Activated CD4-positive, alpha-beta T cell treated with anti-CD3 and anti-CD28 coated beads for 36 hours (primary cell): ENCODE measurements around the gene HNRNPL. TPM values are rescaled to one million over a fixed set of nuclear protein-coding genes. Genes with fewer than 3 reads are reported as not detected.

Source experiments
- ATAC-seq: fragments of 200-7000 bp; cut with Tn5 transposase; one replicate; pipeline ENCODE4 v1.10.0; 2021; ENCODE audit warnings: mild to moderate bottlenecking, moderate library complexity
- CTCF ChIA-PET: fragments of 350-600 bp; sonication (Branson Sonifier 250); formaldehyde crosslinking; loops from one replicate; lab custom pipeline; 2021; ENCODE audit warnings: antibody characterized with exemption; lab: Charles Lee
- POLR2A ChIA-PET: fragments of 350-600 bp; sonication (Branson Sonifier 250); formaldehyde crosslinking; loops from one replicate; lab custom pipeline; 2021; ENCODE audit warnings: antibody characterized with exemption, inconsistent platforms; lab: Charles Lee
- DNase-seq: peaks from one replicate; pipeline ENCODE4 v3.0.0-alpha.2; 2020
- H3K27ac Mint-ChIP-seq: one replicate; pipeline ENCODE4 v1.8.0; 2021; ENCODE audit warnings: mixed read lengths
- H3K27me3 Mint-ChIP-seq: one replicate; pipeline ENCODE4 v1.8.0; 2021; ENCODE audit warnings: mixed read lengths
- H3K36me3 Mint-ChIP-seq: one replicate; pipeline ENCODE4 v1.8.0; 2021; ENCODE audit warnings: low read depth, mixed read lengths
- H3K4me1 Mint-ChIP-seq: one replicate; pipeline ENCODE4 v1.8.0; 2021; ENCODE audit warnings: mixed read lengths
- H3K4me3 Mint-ChIP-seq: one replicate; pipeline ENCODE4 v1.8.0; 2021; ENCODE audit warnings: mild to moderate bottlenecking, moderate library complexity, mixed read lengths
- H3K9me3 Mint-ChIP-seq: one replicate; pipeline ENCODE4 v1.8.0; 2021; ENCODE audit warnings: low read depth, mixed read lengths
- intact Hi-C, 2 experiments: fragments of 100-400 bp; cut with DNase I in 1 of 2; cut with micrococcal nuclease in 1 of 2; formaldehyde crosslinking; loops; one replicate each; pipeline versions ENCODE4 v1.14.2 to v1.15.1; 2022 to 2024; cut with DNase I, micrococcal nuclease
- total RNA-seq, 2 experiments: library from RNA; stranded (reverse); gene quantifications; one replicate each; pipeline ENCODE4 v1.2.3, GENCODE V29; 2021

HNRNPL gene
- total RNA-seq, 2 experiments from 2014 or later, result 714 to 722 TPM

- H3K9me3 Mint-ChIP-seq, result no peaks in the 10 kb centered on the region
- POLR2A ChIA-PET, result interaction anchor here (1.0 to 1.9 kb wide), 3 partner anchors 8 to 84 kb away, joined by 3 to 7 read pairs (median 4); partner anchors contain the start of genes MRPS12 and SARS2
These were observed 3.7 kb downstream of the HNRNPL start for GRCh38 chr19:38846097-38846496.

DNA sequence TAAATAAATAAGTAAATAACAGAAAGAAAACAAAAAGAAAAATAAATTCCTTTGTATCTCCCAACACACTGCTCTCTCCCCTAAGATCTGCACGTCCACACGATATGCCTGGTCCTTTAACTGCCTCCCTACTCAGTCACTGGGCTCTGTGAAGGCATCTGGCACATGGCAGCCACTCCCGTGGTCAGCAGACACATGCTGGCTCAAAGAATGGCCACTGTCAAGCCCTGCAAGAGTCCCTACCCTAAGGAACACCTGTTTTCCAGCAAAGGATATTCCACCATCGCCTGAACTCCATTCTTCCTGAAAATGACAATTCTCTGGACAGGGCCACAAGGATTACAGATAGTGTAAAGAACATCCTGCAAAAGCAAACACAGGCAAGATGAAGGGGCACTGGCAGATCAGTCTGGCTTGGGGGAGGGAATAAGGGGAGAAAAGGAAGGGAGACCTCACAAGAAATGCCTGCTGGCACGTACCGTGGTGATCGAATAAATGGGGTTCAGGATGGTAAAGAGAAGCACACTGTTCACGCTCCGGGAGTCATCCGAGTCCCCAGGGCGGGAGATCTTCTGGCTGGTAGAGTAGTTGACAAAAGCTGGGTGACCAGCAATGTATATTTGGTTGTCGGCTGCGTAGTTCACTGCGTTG is 4.3 kb downstream of the HNRNPL start:
- Mint-ChIP-seq H3K4me1 (peaks cover 79% of the 10 kb centered on the region), H3K4me3 (no peak overlapping the region), H3K27me3 (no peaks in the 10 kb centered on the region), H3K27ac (peak overlapping the region; percentile 67), H3K9me3 (no peaks in the 10 kb centered on the region), H3K36me3 (peaks cover 85% of the 10 kb centered on the region)
- POLR2A ChIA-PET, result interaction anchor here (0.8 to 1.8 kb wide), 3 partner anchors 9 to 85 kb away, joined by 3 to 4 read pairs (median 3); partner anchors contain the start of genes MRPS12 and SARS2
- CTCF ChIA-PET, result interaction anchor here (1.1 kb wide), 1 partner anchor 11 kb away, joined by 4 read pairs; no protein-coding TSS in a partner anchor
- ATAC-seq (no peak), DNase-seq (no peak)
- intact Hi-C loops, result no loop called here

More at GRCh38 chr19:38846097-38846496, 3.7 kb downstream of the HNRNPL start:
- intact Hi-C loops, result no loop called here
- H3K27me3 Mint-ChIP-seq, result no peaks in the 10 kb centered on the region
- peak overlapping the region; percentile 67 for H3K27ac Mint-ChIP-seq
- no peak for ATAC-seq
- H3K36me3 Mint-ChIP-seq, result peaks cover 79% of the 10 kb centered on the region
- H3K4me1 Mint-ChIP-seq, result peaks cover 73% of the 10 kb centered on the region
- H3K4me3 Mint-ChIP-seq, result no peak overlapping the region
- CTCF ChIA-PET, result interaction anchor here (0.5 to 1.1 kb wide), 3 partner anchors 12 to 42 kb away, joined by 3 to 5 read pairs (median 4); no protein-coding TSS in a partner anchor
- DNase-seq, result no peak

DNA sequence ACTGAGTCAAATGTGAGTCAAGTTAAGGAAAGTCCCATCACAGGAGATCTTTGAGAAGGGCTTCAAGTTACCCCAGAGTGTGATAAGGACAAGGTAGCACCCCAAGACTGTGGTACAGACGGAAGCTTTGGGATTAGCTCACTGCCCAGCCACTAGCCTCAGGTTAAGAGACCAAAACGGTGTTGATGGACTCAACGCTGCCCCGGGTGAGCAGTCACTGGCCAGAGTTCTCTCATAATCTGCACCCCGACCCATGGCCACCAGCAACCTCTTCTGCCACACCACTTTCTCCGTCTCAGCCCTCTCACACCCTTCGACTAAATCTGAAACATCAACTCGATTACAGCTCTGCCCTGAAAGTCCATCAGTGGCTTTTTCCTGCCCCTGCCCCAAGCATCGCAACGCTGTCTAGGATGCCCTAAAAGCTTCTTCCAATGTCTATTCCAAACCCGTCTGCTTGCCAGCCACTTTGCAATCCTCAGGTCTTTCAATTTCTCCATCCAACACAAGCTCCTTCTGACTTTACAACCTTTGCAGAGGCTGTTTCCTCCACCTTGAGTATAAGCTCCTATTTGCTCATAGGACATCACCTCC is 5.6 kb downstream of the HNRNPL start:
- H3K4me1 Mint-ChIP-seq, result peaks cover 92% of the 10 kb centered on the region
- H3K27me3 Mint-ChIP-seq, result no peaks in the 10 kb centered on the region
- DNase-seq (no peak), ATAC-seq (no peak)
- H3K4me3 Mint-ChIP-seq, result no peak overlapping the region
- H3K27ac Mint-ChIP-seq, result peak overlapping the region; percentile 98
- H3K9me3 Mint-ChIP-seq, result no peaks in the 10 kb centered on the region
- ChIA-PET POLR2A (interaction anchor here (0.6 to 1.0 kb wide), 5 partner anchors 8 to 117 kb away, joined by 5 to 12 read pairs (median 5); no protein-coding TSS in a partner anchor), CTCF (interaction anchor here (0.5 to 0.9 kb wide), 2 partner anchors 10 to 42 kb away, joined by 3 read pairs; no protein-coding TSS in a partner anchor)
- peaks cover 96% of the 10 kb centered on the region for H3K36me3 Mint-ChIP-seq
- intact Hi-C loops, result loop anchor here in 1 of 2 experiments (5.0 kb wide), 1 partner anchor 112 kb away; no protein-coding TSS in a partner anchor

DNA sequence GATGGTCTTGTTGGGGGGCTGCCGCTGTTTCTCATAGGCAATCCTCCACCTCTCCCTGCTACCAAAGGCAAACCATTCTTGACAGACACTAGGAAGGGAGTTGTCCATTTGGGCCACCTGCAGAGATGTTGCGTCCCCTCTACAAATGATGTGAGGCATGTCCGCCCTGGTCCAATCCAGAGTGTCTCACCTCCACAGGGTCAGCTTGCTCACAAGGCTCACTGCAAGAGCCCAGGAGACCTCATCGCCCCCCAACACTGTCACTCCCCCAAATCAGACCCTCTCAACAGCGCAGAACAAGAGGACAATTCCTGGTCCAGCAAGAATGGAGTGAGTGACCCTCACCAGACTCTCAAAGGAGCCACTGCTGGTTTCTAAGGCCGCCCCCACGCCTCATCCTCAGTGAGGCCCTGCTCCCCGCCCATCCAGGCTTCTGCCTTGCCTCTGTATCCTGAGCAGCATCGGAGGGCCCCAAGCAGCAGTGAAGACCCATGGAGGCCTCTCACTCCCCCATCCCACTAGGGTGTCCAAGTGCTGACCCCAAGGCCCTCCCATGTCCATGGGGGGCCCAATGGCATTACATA is 6.5 kb downstream of the HNRNPL start:
- POLR2A ChIA-PET, result interaction anchor here (1.0 to 1.4 kb wide), 2 partner anchors 9 to 57 kb away, joined by 4 to 9 read pairs; partner anchors contain the start of gene NFKBIB
- ATAC-seq, result no peak
- no peak for DNase-seq
- H3K9me3 Mint-ChIP-seq, result no peaks in the 10 kb centered on the region
- peak overlapping the region; percentile 98 for H3K27ac Mint-ChIP-seq
- CTCF ChIA-PET, result no interaction called here
- peaks cover 97% of the 10 kb centered on the region for H3K36me3 Mint-ChIP-seq
- H3K4me3 Mint-ChIP-seq, result peak overlapping the region; percentile 65
- no peaks in the 10 kb centered on the region for H3K27me3 Mint-ChIP-seq
- intact Hi-C loops, result loop anchor here in 1 of 2 experiments (5.0 kb wide), 1 partner anchor 111 kb away; no protein-coding TSS in a partner anchor
- peaks cover 96% of the 10 kb centered on the region for H3K4me1 Mint-ChIP-seq

- ATAC-seq, result peak; percentile 76
- Mint-ChIP-seq H3K4me1 (peaks cover 91% of the 10 kb centered on the region), H3K27me3 (no peaks in the 10 kb centered on the region), H3K27ac (peak overlapping the region; percentile 98), H3K9me3 (no peaks in the 10 kb centered on the region), H3K4me3 (peak overlapping the region; percentile 65), H3K36me3 (peaks cover 97% of the 10 kb centered on the region)
- peak; percentile 80 for DNase-seq
- intact Hi-C loops, result loop anchor here in 1 of 2 experiments (5.0 kb wide), 1 partner anchor 110 kb away; no protein-coding TSS in a partner anchor
- ChIA-PET CTCF (interaction anchor here (0.7 to 1.2 kb wide), 4 partner anchors 11 to 110 kb away, joined by 3 to 5 read pairs (median 4); partner anchors contain the start of gene ECH1), POLR2A (interaction anchor here (0.5 to 1.4 kb wide), 8 partner anchors 8 to 435 kb away, joined by 3 to 17 read pairs (median 4); partner anchors contain the start of genes ECH1 and NFKBIB)
These were observed 7.2 kb downstream of the HNRNPL start for GRCh38 chr19:38842439-38843174.

DNA sequence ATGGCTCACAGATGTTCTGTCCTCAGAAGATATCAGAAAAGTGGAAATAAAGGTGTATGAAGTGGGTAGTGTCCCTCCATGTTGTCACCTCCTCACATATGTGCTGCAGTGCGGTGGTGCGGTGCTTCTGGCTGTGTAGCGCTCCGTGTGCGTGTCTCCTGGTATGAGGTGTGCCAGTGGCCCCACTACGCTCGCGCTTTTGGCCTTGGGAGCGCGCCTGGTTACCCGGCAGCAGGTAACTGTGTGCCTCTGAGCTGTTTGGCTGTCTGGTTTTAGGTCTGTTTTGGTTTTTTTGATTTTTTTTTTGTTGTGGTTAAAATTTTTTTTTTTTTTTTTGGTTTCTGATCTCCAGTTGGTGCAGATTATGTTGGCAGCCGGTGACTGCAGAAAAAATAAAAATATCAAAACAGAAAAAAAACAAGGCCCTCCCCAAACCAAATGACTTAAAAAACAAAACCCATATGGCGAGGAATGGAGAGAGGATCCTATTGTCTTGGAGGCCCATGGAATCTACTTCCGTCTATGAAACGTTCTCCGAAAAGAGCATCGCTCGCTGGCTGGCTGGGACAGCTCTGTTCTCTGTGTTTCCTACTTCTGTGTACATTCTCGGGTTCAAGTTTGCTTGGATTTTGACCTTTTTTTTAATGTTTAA is 7.9 kb downstream of the HNRNPL start:
- intact Hi-C loops, result loop anchor here in 1 of 2 experiments (5.0 kb wide), 1 partner anchor 110 kb away; no protein-coding TSS in a partner anchor
- POLR2A ChIA-PET, result interaction anchor here (0.5 to 1.4 kb wide), 11 partner anchors 8 to 589 kb away, joined by 3 to 17 read pairs (median 4); partner anchors contain the start of genes ECH1 and NFKBIB

GRCh38 chr19:38841180-38841766 is 8.5 kb downstream of the HNRNPL start:
- Mint-ChIP-seq H3K27me3 (no peaks in the 10 kb centered on the region), H3K4me1 (peaks cover 83% of the 10 kb centered on the region), H3K4me3 (peak overlapping the region; percentile 65), H3K27ac (peak overlapping the region; percentile 98), H3K36me3 (peaks cover 99% of the 10 kb centered on the region), H3K9me3 (no peaks in the 10 kb centered on the region)
- ATAC-seq, result no peak
- ChIA-PET CTCF (interaction anchor here (0.7 kb wide), 1 partner anchor 932 kb away, joined by 3 read pairs; no protein-coding TSS in a partner anchor), POLR2A (interaction anchor here (0.6 to 1.9 kb wide), 6 partner anchors 8 to 590 kb away, joined by 3 to 17 read pairs (median 4); partner anchors contain the start of gene ECH1)
- intact Hi-C loops, result loop anchor here in 1 of 2 experiments (5.0 kb wide), 1 partner anchor 109 kb away; no protein-coding TSS in a partner anchor
- DNase-seq, result no peak

More for the DNA sequence above, 7.9 kb downstream of the HNRNPL start:
- H3K36me3 Mint-ChIP-seq, result peaks cover 97% of the 10 kb centered on the region
- H3K4me3 Mint-ChIP-seq, result peak overlapping the region; percentile 65
- H3K9me3 Mint-ChIP-seq, result no peaks in the 10 kb centered on the region
- no peaks in the 10 kb centered on the region for H3K27me3 Mint-ChIP-seq
- peak; percentile 67 for DNase-seq
- peak overlapping the region; percentile 98 for H3K27ac Mint-ChIP-seq
- CTCF ChIA-PET, result interaction anchor here (0.7 to 1.2 kb wide), 4 partner anchors 10 to 109 kb away, joined by 3 to 5 read pairs (median 4); partner anchors contain the start of gene ECH1
- H3K4me1 Mint-ChIP-seq, result peaks cover 86% of the 10 kb centered on the region
- ATAC-seq, result no peak

DNA sequence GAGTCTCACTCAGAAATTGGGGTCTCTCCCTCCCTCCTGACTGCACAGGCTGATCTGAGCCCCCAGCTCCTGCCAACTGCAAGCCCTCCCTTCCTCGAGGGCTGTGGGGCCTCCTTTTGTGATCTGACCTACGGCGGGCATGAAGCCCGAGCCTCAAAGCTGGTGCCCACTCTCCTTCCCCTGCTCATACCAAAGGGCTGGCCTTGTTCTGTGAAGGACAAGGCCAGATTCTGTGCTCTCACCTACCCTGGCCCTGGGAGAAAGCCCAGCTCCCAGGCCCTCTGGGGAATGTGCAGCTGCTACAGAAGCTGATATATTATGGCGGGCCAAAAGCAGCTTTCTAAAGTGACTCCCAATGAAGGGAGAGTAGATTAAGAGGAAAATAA is 9.2 kb downstream of the HNRNPL start:
- Mint-ChIP-seq H3K9me3 (no peaks in the 10 kb centered on the region), H3K36me3 (peaks cover 97% of the 10 kb centered on the region), H3K4me1 (peaks cover 76% of the 10 kb centered on the region), H3K27me3 (no peaks in the 10 kb centered on the region), H3K27ac (peak overlapping the region; percentile 98), H3K4me3 (no peak overlapping the region)
- intact Hi-C loops, result loop anchor here in 1 of 2 experiments (5.0 kb wide), 1 partner anchor 108 kb away; no protein-coding TSS in a partner anchor
- ChIA-PET POLR2A (interaction anchor here (0.9 to 1.9 kb wide), 4 partner anchors 8 to 71 kb away, joined by 3 to 11 read pairs (median 5); partner anchors contain the start of gene ECH1), CTCF (interaction anchor here (0.6 to 0.7 kb wide), 2 partner anchors 71 to 932 kb away, joined by 3 read pairs; no protein-coding TSS in a partner anchor)
- DNase-seq, result no peak
- no peak for ATAC-seq
